ENCODE results near the gene AFAP1L2. TPM values are rescaled to one million over a fixed set of nuclear protein-coding genes. Genes with fewer than 3 reads are reported as not detected.

AFAP1L2 gene
- total and polyA plus RNA-seq, 9 of the 15 experiments (the other 6 are each of a cell fraction or from before 2014, with no cell fraction given), result 0.07 TPM; not detected in 8

DNA sequence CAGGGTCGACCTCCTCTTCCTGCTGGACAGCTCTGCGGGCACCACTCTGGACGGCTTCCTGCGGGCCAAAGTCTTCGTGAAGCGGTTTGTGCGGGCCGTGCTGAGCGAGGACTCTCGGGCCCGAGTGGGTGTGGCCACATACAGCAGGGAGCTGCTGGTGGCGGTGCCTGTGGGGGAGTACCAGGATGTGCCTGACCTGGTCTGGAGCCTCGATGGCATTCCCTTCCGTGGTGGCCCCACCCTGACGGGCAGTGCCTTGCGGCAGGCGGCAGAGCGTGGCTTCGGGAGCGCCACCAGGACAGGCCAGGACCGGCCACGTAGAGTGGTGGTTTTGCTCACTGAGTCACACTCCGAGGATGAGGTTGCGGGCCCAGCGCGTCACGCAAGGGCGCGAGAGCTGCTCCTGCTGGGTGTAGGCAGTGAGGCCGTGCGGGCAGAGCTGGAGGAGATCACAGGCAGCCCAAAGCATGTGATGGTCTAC lies 118.3 kb downstream of the AFAP1L2 start:
- Histone ChIP-seq H3K27me3 (ENCODE audit: control insufficient read depth in 2 of 2, insufficient read depth in 2 of 2, low read length in 2 of 2) (peaks cover 0 to 48% of the 10 kb centered on the region in 2 experiments; a peak in 3 of 5 replicates), H3K79me2 (ENCODE audit: control insufficient read depth, insufficient read depth, low read length) (no peaks in the 10 kb centered on the region), H3K4me2 (ENCODE audit: insufficient read depth, low read length) (no peak overlapping the region), H3K9me1 (ENCODE audit: control insufficient read depth, insufficient read depth, low read length) (no peaks in the 10 kb centered on the region), H2AFZ (ENCODE audit: low read depth, low read length) (no peak overlapping the region), H3K9ac (ENCODE audit: insufficient read depth in 1 of 2, low read depth in 2 of 2, low read length in 2 of 2) (no peak overlapping the region), H3K4me3 (no peak overlapping the region), H4K20me1 (replicated peaks; ENCODE audit: control insufficient read depth, insufficient read depth, low read length) (no peaks in the 10 kb centered on the region), H3K4me1 (replicated peaks in 1 of 2; ENCODE audit: control insufficient read depth in 2 of 2, insufficient read depth in 2 of 2, low read length in 2 of 2) (peaks cover 0 to 6% of the 10 kb centered on the region in 2 experiments; a peak in 2 of 5 replicates), H3K9me3 (replicated peaks; ENCODE audit: control insufficient read depth, insufficient read depth, low read depth, low read length) (no peaks in the 10 kb centered on the region), H3K36me3 (ENCODE audit: control insufficient read depth, insufficient read depth, low read length) (no peaks in the 10 kb centered on the region), H3K27ac (ENCODE audit: extremely low read depth, low read depth, low read length) (no peak overlapping the region)
- no peak for TF ChIP-seq TSC22D4 (tag; IDR thresholded peaks at IDR 0.05)
- TF ChIP-seq CHD7 (IDR thresholded peaks at IDR 0.05; ENCODE audit: low read depth, low read length), result no peak
- TF ChIP-seq NR4A1 (CRISPR knock-in tag; IDR thresholded peaks at IDR 0.05), result no peak
- TF ChIP-seq NR4A1 (tag; IDR thresholded peaks at IDR 0.05), result no peak
- TF ChIP-seq ZBTB8A (IDR thresholded peaks at IDR 0.05; ENCODE audit: partially characterized antibody), result no peak
- DNase-seq (ENCODE audit: extremely low read depth in 1 of 4, low spot score in 3 of 4), result no peak
- WGBS (ENCODE audit: insufficient coverage, low coverage, missing lambda C conversion rate), result 43% methylated on average over 8 of the region's 31 CpGs
- no TSS peak for BruUV-seq (replicated peaks)
- intact Hi-C loops (cut with micrococcal nuclease), result no loop called here
- POLR2A ChIA-PET, result no interaction called here
- ATAC-seq, result no peak
- in situ Hi-C loops (cut with MboI), result no loop called here
- no peak for FAIRE-seq
- CTCF ChIA-PET (ENCODE audit: low intra/inter-chr PET ratio), result no interaction called here

Data from K562 (cell line).